H1 (cell line): Measurements from ENCODE around the gene TRAF3.

Source experiments
- ATF3 ChIP-seq: IDR thresholded peaks from 2 replicates; pipeline ENCODE4 v1.6.1; 2011; ENCODE audit warnings: low read depth, mild to moderate bottlenecking, low read length; ENCODE audit not compliant: insufficient read depth
- CBX5 ChIP-seq: fragments of 300-800, 300-1000 bp; sonication (generic); IDR thresholded peaks from 2 replicates; pipeline ENCODE4 v1.7.1; 2016; ENCODE audit warnings: antibody characterized with exemption, low read length, low read depth
- CHD1 ChIP-seq: IDR thresholded peaks from 2 replicates; pipeline ENCODE4 v1.6.1; 2012; ENCODE audit warnings: low read depth, low read length, improper control_type of control experiment
- CTCF ChIP-seq, 3 experiments: IDR thresholded peaks; 1 replicate in 2 of 3; 2 replicates in 1 of 3; pipeline versions ENCODE4 v1.5.1 to v1.6.1; 2011; ENCODE audit warnings: low read length in 3 of 3, mild to moderate bottlenecking in 3 of 3, inconsistent platforms in 2 of 3, low read depth in 1 of 3, moderate library complexity in 1 of 3; ENCODE audit not compliant: insufficient read depth in 1 of 3; ENCODE audit errors: control extremely low read depth in 1 of 3
- EP300 ChIP-seq, 2 experiments: IDR thresholded peaks; 1 replicate in 1 of 2; 2 replicates in 1 of 2; pipeline ENCODE4 v1.6.1; 2011 to 2012; ENCODE audit warnings: low read depth in 2 of 2, low read length in 2 of 2, mild to moderate bottlenecking in 2 of 2, borderline replicate concordance in 1 of 2, inconsistent platforms in 1 of 2, moderate library complexity in 1 of 2
- EZH2 ChIP-seq: fragments of 200-600 bp; sonication (generic); IDR thresholded peaks from 2 replicates; pipeline ENCODE4 v1.7.1; 2012; ENCODE audit warnings: low read depth, mild to moderate bottlenecking, moderate library complexity, low read length, inconsistent platforms; ENCODE audit not compliant: severe bottlenecking
- FOSL1 ChIP-seq: IDR thresholded peaks from 2 replicates; pipeline ENCODE4 v1.6.1; 2011; ENCODE audit warnings: mild to moderate bottlenecking, low read depth, low read length, moderate library complexity; ENCODE audit not compliant: insufficient read depth
- JUND ChIP-seq: IDR thresholded peaks from 2 replicates; pipeline ENCODE4 v1.6.1; 2011; ENCODE audit warnings: mild to moderate bottlenecking, improper control_type of control experiment, low read length
- POLR2A ChIP-seq, 2 experiments: IDR thresholded peaks; 1 replicate in 1 of 2; 2 replicates in 1 of 2; pipeline ENCODE4 v1.6.1; 2011; ENCODE audit warnings: low read depth in 2 of 2, low read length in 2 of 2, mild to moderate bottlenecking in 2 of 2; ENCODE audit errors: control extremely low read depth in 1 of 2
- RXRA ChIP-seq: IDR thresholded peaks from 2 replicates; pipeline ENCODE4 v1.6.1; 2011; ENCODE audit warnings: low read depth, mild to moderate bottlenecking, low read length, moderate library complexity; ENCODE audit not compliant: insufficient read depth
- YY1 ChIP-seq: IDR thresholded peaks from 2 replicates; pipeline ENCODE4 v1.6.1; 2011; ENCODE audit warnings: low read depth, mild to moderate bottlenecking, low read length

- no peak for TF ChIP-seq RXRA
- TF ChIP-seq CBX5 = no peak
- TF ChIP-seq CTCF (IDR thresholded peaks at IDR 0.05; ENCODE audit: control extremely low read depth in 1 of 3, insufficient read depth in 1 of 3, low read depth in 1 of 3, low read length in 3 of 3) = no peak
- no peak for TF ChIP-seq YY1
- TF ChIP-seq FOSL1 = no peak
- no peak for TF ChIP-seq POLR2A (IDR thresholded peaks at IDR 0.05; ENCODE audit: control extremely low read depth in 1 of 2, low read depth in 2 of 2, low read length in 2 of 2)
- no peak for TF ChIP-seq EZH2
- TF ChIP-seq JUND = no peak
- no peak for TF ChIP-seq ATF3
- TF ChIP-seq CHD1 = no peak
- TF ChIP-seq EP300 (IDR thresholded peaks at IDR 0.05; ENCODE audit: borderline replicate concordance in 1 of 2, low read depth in 2 of 2, low read length in 2 of 2) = no peak
Observed at GRCh38 chr14:102866982-102867761, 89.9 kb downstream of the TRAF3 start.
